Astrocyte of the cerebellum (primary cell): ENCODE measurements around the gene TMC5.
"Not testable (repeated sequence)": the region's sequence is repeated elsewhere in the genome, so short reads cannot be mapped to it uniquely, and the experiment has no call there.

Experiments
- DNase-seq: peaks from one replicate; pipeline ENCODE4 v3.0.0-alpha.2; 2011; ENCODE audit warnings: low read depth
- H3K4me3 ChIP-seq: 2 replicates; pipeline ENCODE4 v1.5.1; 2011; ENCODE audit warnings: mild to moderate bottlenecking, low read depth, low read length, moderate library complexity
- in situ Hi-C: cut with HindIII; loops from 2 replicates; pipeline ENCODE4 v1.10.0; 2017; ENCODE audit warnings: low sequenced_read_pairs
- TF ChIP-seq, protein P1 (sequence below): IDR thresholded peaks from 2 replicates; pipeline ENCODE4 v1.5.1; 2012; ENCODE audit warnings: low read length, low read depth, moderate library complexity, mild to moderate bottlenecking; ENCODE audit errors: missing control alignments

TMC5 gene

GRCh38 chr16:19542138-19542821, 124.6 kb downstream of the TMC5 start:
- in situ Hi-C loops: no loop called here
- H3K4me3 ChIP-seq: no peak overlapping the region
- TF ChIP-seq, protein P1, sequence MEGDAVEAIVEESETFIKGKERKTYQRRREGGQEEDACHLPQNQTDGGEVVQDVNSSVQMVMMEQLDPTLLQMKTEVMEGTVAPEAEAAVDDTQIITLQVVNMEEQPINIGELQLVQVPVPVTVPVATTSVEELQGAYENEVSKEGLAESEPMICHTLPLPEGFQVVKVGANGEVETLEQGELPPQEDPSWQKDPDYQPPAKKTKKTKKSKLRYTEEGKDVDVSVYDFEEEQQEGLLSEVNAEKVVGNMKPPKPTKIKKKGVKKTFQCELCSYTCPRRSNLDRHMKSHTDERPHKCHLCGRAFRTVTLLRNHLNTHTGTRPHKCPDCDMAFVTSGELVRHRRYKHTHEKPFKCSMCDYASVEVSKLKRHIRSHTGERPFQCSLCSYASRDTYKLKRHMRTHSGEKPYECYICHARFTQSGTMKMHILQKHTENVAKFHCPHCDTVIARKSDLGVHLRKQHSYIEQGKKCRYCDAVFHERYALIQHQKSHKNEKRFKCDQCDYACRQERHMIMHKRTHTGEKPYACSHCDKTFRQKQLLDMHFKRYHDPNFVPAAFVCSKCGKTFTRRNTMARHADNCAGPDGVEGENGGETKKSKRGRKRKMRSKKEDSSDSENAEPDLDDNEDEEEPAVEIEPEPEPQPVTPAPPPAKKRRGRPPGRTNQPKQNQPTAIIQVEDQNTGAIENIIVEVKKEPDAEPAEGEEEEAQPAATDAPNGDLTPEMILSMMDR: no peak
- DNase-seq: no peak

- in situ Hi-C loops, H3K4me3 ChIP-seq, DNase-seq: not testable (repeated sequence)
Observed at GRCh38 chr16:19543278-19543996, 125.8 kb downstream of the TMC5 start.

GRCh38 chr16:19548144-19548543, 130.5 kb downstream of the TMC5 start:
- no peak for DNase-seq
- TF ChIP-seq, protein P1: no peak
- in situ Hi-C loops: no loop called here

More at GRCh38 chr16:19548144-19548543, 130.5 kb downstream of the TMC5 start:
- H3K4me3 ChIP-seq: no peak overlapping the region
